ENCODE results near the gene COL28A1.
A peak's percentile ranks its signal among the peaks of the same experiment; 100 is the strongest.
"Not testable (repeated sequence)": the region's sequence is repeated elsewhere in the genome, so short reads cannot be mapped to it uniquely, and the experiment has no call there.

The COL28A1 gene

GRCh38 chr7:7517754-7518153 lies 17.9 kb downstream of the COL28A1 start:
- DNase-seq (ENCODE audit: low spot score), result no peak

GRCh38 chr7:7516662-7517061 lies 19.0 kb downstream of the COL28A1 start:
- no peak for DNase-seq (ENCODE audit: low spot score)

GRCh38 chr7:7516156-7516555 lies 19.5 kb downstream of the COL28A1 start:
- no peak for DNase-seq (ENCODE audit: low spot score)

GRCh38 chr7:7512861-7513597 lies 22.6 kb downstream of the COL28A1 start:
- no peak for DNase-seq (ENCODE audit: low spot score)

GRCh38 chr7:7510794-7511193 lies 24.9 kb downstream of the COL28A1 start:
- DNase-seq (ENCODE audit: low spot score), result no peak

GRCh38 chr7:7505915-7506314 lies 29.8 kb downstream of the COL28A1 start:
- no peak for DNase-seq (ENCODE audit: low spot score)

GRCh38 chr7:7504910-7505704 lies 30.6 kb downstream of the COL28A1 start:
- DNase-seq (ENCODE audit: low spot score), result no peak

- DNase-seq (ENCODE audit: low spot score), result no peak
Observed at GRCh38 chr7:7499892-7500291, 35.8 kb downstream of the COL28A1 start.

- DNase-seq (ENCODE audit: low spot score), result peak; percentile 61
Observed at GRCh38 chr7:7498856-7499255, 36.8 kb downstream of the COL28A1 start.

- no peak for DNase-seq (ENCODE audit: low spot score)
Observed at GRCh38 chr7:7496311-7496710, 39.4 kb downstream of the COL28A1 start.

GRCh38 chr7:7495171-7495570 lies 40.5 kb downstream of the COL28A1 start:
- no peak for DNase-seq (ENCODE audit: low spot score)

- no peak for DNase-seq (ENCODE audit: low spot score)
Observed at GRCh38 chr7:7491044-7491443, 44.6 kb downstream of the COL28A1 start.

- DNase-seq (ENCODE audit: low spot score), result no peak
Observed at GRCh38 chr7:7490003-7490402, 45.7 kb downstream of the COL28A1 start.

- no peak for DNase-seq (ENCODE audit: low spot score)
Observed at GRCh38 chr7:7489546-7489945, 46.1 kb downstream of the COL28A1 start.

- no peak for DNase-seq (ENCODE audit: low spot score)
Observed at GRCh38 chr7:7486362-7486761, 49.3 kb downstream of the COL28A1 start.

GRCh38 chr7:7484072-7484471 lies 51.6 kb downstream of the COL28A1 start:
- DNase-seq (ENCODE audit: low spot score), result no peak

- no peak for DNase-seq (ENCODE audit: low spot score)
Observed at GRCh38 chr7:7481802-7482201, 53.9 kb downstream of the COL28A1 start.

GRCh38 chr7:7479275-7479805 lies 56.3 kb downstream of the COL28A1 start:
- no peak for DNase-seq (ENCODE audit: low spot score)

- DNase-seq (ENCODE audit: low spot score), result no peak
Observed at GRCh38 chr7:7478569-7478968, 57.1 kb downstream of the COL28A1 start.

GRCh38 chr7:7477641-7478040 lies 58.0 kb downstream of the COL28A1 start:
- DNase-seq (ENCODE audit: low spot score), result not testable (repeated sequence)

GRCh38 chr7:7476381-7476780 lies 59.3 kb downstream of the COL28A1 start:
- DNase-seq (ENCODE audit: low spot score), result no peak

- DNase-seq (ENCODE audit: low spot score), result no peak
Observed at GRCh38 chr7:7475601-7476000, 60.1 kb downstream of the COL28A1 start.

GRCh38 chr7:7474436-7474835 lies 61.2 kb downstream of the COL28A1 start:
- DNase-seq (ENCODE audit: low spot score), result no peak
